ENCODE measurements around the gene GCSH. TPM values are rescaled to one million over a fixed set of nuclear protein-coding genes. Genes with fewer than 3 reads are reported as not detected.

GCSH gene
- polyA plus RNA-seq, 3 donors, result 0.77 to 2.0 (median 1.0) TPM

GRCh38 chr16:81096715-81097208 is 567 bp upstream of the GCSH start:
- peak overlapping the region; percentile 6 to 58 (median 17) for H3K4me3 ChIP-seq (replicated peaks in 1 of 3; ENCODE audit: low read depth in 2 of 3, low read length in 3 of 3)
- H3K27me3 ChIP-seq (ENCODE audit: control insufficient read depth in 2 of 2, insufficient read depth in 2 of 2, low read length in 2 of 2), result peaks cover 0 to 7% of the 10 kb centered on the region in 2 donors
- no peak for DNase-seq
- WGBS (ENCODE audit: insufficient coverage), result 55% methylated on average over 7 of the region's 8 CpGs
- no peaks in the 10 kb centered on the region for H3K36me3 ChIP-seq (replicated peaks in 1 of 2; ENCODE audit: control insufficient read depth in 1 of 2, insufficient read depth in 2 of 2, low read length in 2 of 2)
- H3K27ac ChIP-seq (ENCODE audit: low read depth in 1 of 2, low read length in 2 of 2), result peak overlapping the region in 1 of 2 donors; percentile 25
- Mint-ChIP-seq H3K4me1 (peaks cover 15% of the 10 kb centered on the region), H3K36me3 (no peaks in the 10 kb centered on the region), H3K27ac (peak overlapping the region in 2 of 7 donors; percentile 33 to 78), H3K27me3 (ENCODE audit: low read depth in 3 of 3) (peaks cover 16 to 17% (median 17%) of the 10 kb centered on the region in 3 donors), H3K4me3 (peak overlapping the region; percentile 75 to 85), H3K9me3 (peaks cover 0 to 2% (median 0%) of the 10 kb centered on the region in 7 donors)
- intact Hi-C loops (cut with micrococcal nuclease), result loop anchor here (1.0 to 10.0 kb wide), 8 partner anchors 19 to 638 kb away; partner anchors contain the start of genes C16orf46 (in 2 of the 2), CENPN (in 2 of the 2), CMC2 (in 2 of the 2) and ATMIN (in 1 of the 2)
- H3K4me1 ChIP-seq (ENCODE audit: control insufficient read depth in 1 of 2, insufficient read depth in 2 of 2, low read length in 2 of 2), result peaks cover 9 to 16% of the 10 kb centered on the region in 2 donors
- no peak for TF ChIP-seq CTCF (IDR thresholded peaks at IDR 0.05)
- no peaks in the 10 kb centered on the region for H3K9me3 ChIP-seq (replicated peaks in 1 of 2; ENCODE audit: control insufficient read depth in 1 of 2, insufficient read depth in 1 of 2, low read length in 2 of 2)
- H3K79me2 ChIP-seq (ENCODE audit: insufficient read depth, low read length), result no peaks in the 10 kb centered on the region
- H2AFZ ChIP-seq (ENCODE audit: insufficient read depth, low read depth, low read length, poor library complexity, severe bottlenecking), result peak overlapping the region; percentile 64
- H3K4me2 ChIP-seq (replicated peaks; ENCODE audit: extremely low read depth, low read length, poor library complexity, severe bottlenecking), result peak overlapping the region; percentile 94
- H4K20me1 ChIP-seq (ENCODE audit: insufficient read depth, low read length), result no peaks in the 10 kb centered on the region
- no peak overlapping the region for H3K9ac ChIP-seq (ENCODE audit: insufficient read depth, low read length, poor library complexity, severe bottlenecking)

GRCh38 chr16:81095653-81095952 is 592 bp downstream of the GCSH start:
- H3K79me2 ChIP-seq (ENCODE audit: insufficient read depth, low read length), result no peaks in the 10 kb centered on the region
- DNase-seq, result no peak
- intact Hi-C loops (cut with micrococcal nuclease), result loop anchor here (5.0 to 10.0 kb wide), 5 partner anchors 58 to 639 kb away; partner anchors contain the start of genes ATMIN (in 1 of the 2), CENPN (in 1 of the 2), CMC2 (in 1 of the 2) and GAN (in 1 of the 2)
- peaks cover 9 to 16% of the 10 kb centered on the region in 2 donors for H3K4me1 ChIP-seq (ENCODE audit: control insufficient read depth in 1 of 2, insufficient read depth in 2 of 2, low read length in 2 of 2)
- peaks cover 0 to 2% (median 0%) of the 10 kb centered on the region in 7 donors for H3K9me3 Mint-ChIP-seq
- H3K4me2 ChIP-seq (replicated peaks; ENCODE audit: extremely low read depth, low read length, poor library complexity, severe bottlenecking), result peak overlapping the region; percentile 94
- peak overlapping the region; percentile 100 for H2AFZ ChIP-seq (ENCODE audit: insufficient read depth, low read depth, low read length, poor library complexity, severe bottlenecking)
- peak overlapping the region; percentile 35 to 89 (median 44) for H3K4me3 ChIP-seq (replicated peaks in 1 of 3; ENCODE audit: low read depth in 2 of 3, low read length in 3 of 3)
- H3K27ac ChIP-seq (ENCODE audit: low read depth in 1 of 2, low read length in 2 of 2), result no peak overlapping the region
- H3K9me3 ChIP-seq (replicated peaks in 1 of 2; ENCODE audit: control insufficient read depth in 1 of 2, insufficient read depth in 1 of 2, low read length in 2 of 2), result no peaks in the 10 kb centered on the region
- H3K9ac ChIP-seq (ENCODE audit: insufficient read depth, low read length, poor library complexity, severe bottlenecking), result peak overlapping the region; percentile 64
- WGBS (ENCODE audit: insufficient coverage), result under 1% methylated on average over 22 of the region's 22 CpGs
- H4K20me1 ChIP-seq (ENCODE audit: insufficient read depth, low read length), result no peaks in the 10 kb centered on the region
- H3K4me1 Mint-ChIP-seq, result peaks cover 15% of the 10 kb centered on the region
- H3K36me3 ChIP-seq (replicated peaks in 1 of 2; ENCODE audit: control insufficient read depth in 1 of 2, insufficient read depth in 2 of 2, low read length in 2 of 2), result no peaks in the 10 kb centered on the region
- no peaks in the 10 kb centered on the region for H3K36me3 Mint-ChIP-seq
- H3K27me3 ChIP-seq (ENCODE audit: control insufficient read depth in 2 of 2, insufficient read depth in 2 of 2, low read length in 2 of 2), result peaks cover 0 to 7% of the 10 kb centered on the region in 2 donors
- H3K27me3 Mint-ChIP-seq (ENCODE audit: low read depth in 3 of 3), result peaks cover 15 to 16% (median 15%) of the 10 kb centered on the region in 3 donors
- TF ChIP-seq CTCF (IDR thresholded peaks at IDR 0.05), result no peak
- H3K27ac Mint-ChIP-seq, result peak overlapping the region in 1 of 7 donors; percentile 55
- H3K4me3 Mint-ChIP-seq, result peak overlapping the region; percentile 76 to 89

Data from CD14-positive monocyte (primary cell).